Chondrocyte (in vitro differentiated cells): ENCODE data around the gene MIPEP. TPM values are rescaled to one million over a fixed set of nuclear protein-coding genes. Genes with fewer than 3 reads are reported as not detected.

ENCODE experiments used
- DNase-seq: peaks from one replicate; pipeline ENCODE4 v3.0.0; 2021; ENCODE audit warnings: mixed read lengths, low spot score
- H3K27ac Mint-ChIP-seq: one replicate; pipeline ENCODE4 v1.8.0; 2021; ENCODE audit warnings: mild to moderate bottlenecking, moderate library complexity, mixed read lengths; ENCODE audit not compliant: unreplicated experiment
- H3K27me3 Mint-ChIP-seq: 2 replicates; pipeline ENCODE4 v1.8.0; 2021; ENCODE audit warnings: low read depth, mixed read lengths
- H3K36me3 Mint-ChIP-seq: 2 replicates; pipeline ENCODE4 v1.8.0; 2021; ENCODE audit warnings: low read depth, mixed read lengths
- H3K4me1 Mint-ChIP-seq: 2 replicates; pipeline ENCODE4 v1.8.0; 2021; ENCODE audit warnings: low read depth, mild to moderate bottlenecking, mixed read lengths
- H3K4me3 Mint-ChIP-seq: one replicate; pipeline ENCODE4 v1.8.0; 2021; ENCODE audit warnings: mild to moderate bottlenecking, moderate library complexity, mixed read lengths; ENCODE audit not compliant: unreplicated experiment
- H3K9me3 Mint-ChIP-seq: 2 replicates; pipeline ENCODE4 v1.8.0; 2021; ENCODE audit warnings: low read depth, mixed read lengths
- CTCF ChIP-seq: fragments of 200-600 bp; sonication (generic); IDR thresholded peaks from 2 replicates; pipeline ENCODE4 v1.5.0; 2021; ENCODE audit warnings: antibody characterized with exemption, mild to moderate bottlenecking, moderate library complexity
- total RNA-seq: library from RNA; stranded (reverse); gene quantifications from 3 replicates; pipeline ENCODE4 v1.2.1, GENCODE V29; 2021

The MIPEP gene
- total RNA-seq, 1 donor from 2014 or later, result 14.4 TPM

GRCh38 chr13:23866420-23867026 is 22.7 kb downstream of the MIPEP start:
- H3K27me3 Mint-ChIP-seq, result no peaks in the 10 kb centered on the region
- no peak for DNase-seq

GRCh38 chr13:23865906-23866305 is 23.3 kb downstream of the MIPEP start:
- H3K4me3 Mint-ChIP-seq, result no peak overlapping the region
- H3K9me3 Mint-ChIP-seq, result no peaks in the 10 kb centered on the region
- no peak for TF ChIP-seq CTCF

More at GRCh38 chr13:23866420-23867026, 22.7 kb downstream of the MIPEP start:
- Mint-ChIP-seq H3K4me3 (no peak overlapping the region), H3K36me3 (no peaks in the 10 kb centered on the region), H3K27ac (no peak overlapping the region), H3K9me3 (no peaks in the 10 kb centered on the region), H3K4me1 (no peaks in the 10 kb centered on the region)
- TF ChIP-seq CTCF, result no peak

GRCh38 chr13:23865026-23865425 is 24.2 kb downstream of the MIPEP start:
- no peaks in the 10 kb centered on the region for H3K4me1 Mint-ChIP-seq
- H3K27me3 Mint-ChIP-seq, result no peaks in the 10 kb centered on the region
- no peak overlapping the region for H3K4me3 Mint-ChIP-seq
- TF ChIP-seq CTCF, result no peak
- H3K9me3 Mint-ChIP-seq, result no peaks in the 10 kb centered on the region
- no peak for DNase-seq
- no peak overlapping the region for H3K27ac Mint-ChIP-seq
- peaks cover 5% of the 10 kb centered on the region for H3K36me3 Mint-ChIP-seq

More at GRCh38 chr13:23865906-23866305, 23.3 kb downstream of the MIPEP start:
- Mint-ChIP-seq H3K36me3 (no peaks in the 10 kb centered on the region), H3K4me1 (no peaks in the 10 kb centered on the region), H3K27ac (no peak overlapping the region), H3K27me3 (no peaks in the 10 kb centered on the region)
- DNase-seq, result no peak

GRCh38 chr13:23861310-23861709 is 27.9 kb downstream of the MIPEP start:
- DNase-seq, result no peak
- Mint-ChIP-seq H3K9me3 (no peaks in the 10 kb centered on the region), H3K27ac (no peak overlapping the region), H3K27me3 (no peaks in the 10 kb centered on the region), H3K36me3 (peaks cover 9% of the 10 kb centered on the region), H3K4me1 (no peaks in the 10 kb centered on the region), H3K4me3 (no peak overlapping the region)
- no peak for TF ChIP-seq CTCF

- H3K27ac Mint-ChIP-seq, result no peak overlapping the region
- no peak overlapping the region for H3K4me3 Mint-ChIP-seq
- no peaks in the 10 kb centered on the region for H3K9me3 Mint-ChIP-seq
- TF ChIP-seq CTCF, result no peak
- H3K36me3 Mint-ChIP-seq, result peaks cover 12% of the 10 kb centered on the region
- no peaks in the 10 kb centered on the region for H3K4me1 Mint-ChIP-seq
- no peak for DNase-seq
- no peaks in the 10 kb centered on the region for H3K27me3 Mint-ChIP-seq
Observed at GRCh38 chr13:23859904-23860303, 29.3 kb downstream of the MIPEP start.
